Fibroblast of mammary gland (primary cell): Measurements from ENCODE around the gene MS4A7.
A peak's percentile ranks its signal among the peaks of the same experiment; 100 is the strongest.
"Not testable (repeated sequence)": the region's sequence is repeated elsewhere in the genome, so short reads cannot be mapped to it uniquely, and the experiment has no call there.

Experiments
- DNase-seq: peaks from one replicate; pipeline ENCODE4 v3.0.0-alpha.2; 2010; ENCODE audit warnings: low read depth
- H3K4me3 ChIP-seq: 2 replicates; pipeline ENCODE4 v1.5.1; 2011; ENCODE audit warnings: low read depth, mild to moderate bottlenecking, low read length, moderate library complexity; ENCODE audit not compliant: control insufficient read depth
- TF ChIP-seq, protein P1 (sequence below): conservative IDR thresholded peaks from 2 replicates; pipeline ENCODE4 v1.5.1; 2011; ENCODE audit warnings: low read depth, low read length, inconsistent platforms; ENCODE audit not compliant: control insufficient read depth, insufficient read depth

Gene MS4A7

DNA sequence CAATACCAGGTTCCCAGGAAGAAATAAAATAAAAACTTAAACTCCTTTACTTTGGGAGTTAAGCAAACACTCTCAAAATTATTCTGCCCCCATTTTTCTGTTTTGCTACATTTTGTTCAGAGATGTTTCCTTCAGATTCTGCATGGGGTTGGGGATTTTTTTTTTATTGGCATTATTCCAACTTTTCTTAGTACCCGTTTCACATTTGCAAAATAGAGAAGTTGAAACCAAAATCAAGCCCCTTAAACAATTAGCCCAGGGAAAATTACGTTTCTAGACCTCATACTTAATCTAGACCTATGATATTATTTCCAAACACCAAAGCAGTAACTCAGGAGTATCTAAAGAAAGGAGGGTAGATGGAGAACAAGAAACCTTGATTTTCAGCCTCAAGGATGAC, 20.6 kb upstream of the MS4A7 start:
- no peak overlapping the region for H3K4me3 ChIP-seq
- no peak for DNase-seq
- TF ChIP-seq, protein P1, sequence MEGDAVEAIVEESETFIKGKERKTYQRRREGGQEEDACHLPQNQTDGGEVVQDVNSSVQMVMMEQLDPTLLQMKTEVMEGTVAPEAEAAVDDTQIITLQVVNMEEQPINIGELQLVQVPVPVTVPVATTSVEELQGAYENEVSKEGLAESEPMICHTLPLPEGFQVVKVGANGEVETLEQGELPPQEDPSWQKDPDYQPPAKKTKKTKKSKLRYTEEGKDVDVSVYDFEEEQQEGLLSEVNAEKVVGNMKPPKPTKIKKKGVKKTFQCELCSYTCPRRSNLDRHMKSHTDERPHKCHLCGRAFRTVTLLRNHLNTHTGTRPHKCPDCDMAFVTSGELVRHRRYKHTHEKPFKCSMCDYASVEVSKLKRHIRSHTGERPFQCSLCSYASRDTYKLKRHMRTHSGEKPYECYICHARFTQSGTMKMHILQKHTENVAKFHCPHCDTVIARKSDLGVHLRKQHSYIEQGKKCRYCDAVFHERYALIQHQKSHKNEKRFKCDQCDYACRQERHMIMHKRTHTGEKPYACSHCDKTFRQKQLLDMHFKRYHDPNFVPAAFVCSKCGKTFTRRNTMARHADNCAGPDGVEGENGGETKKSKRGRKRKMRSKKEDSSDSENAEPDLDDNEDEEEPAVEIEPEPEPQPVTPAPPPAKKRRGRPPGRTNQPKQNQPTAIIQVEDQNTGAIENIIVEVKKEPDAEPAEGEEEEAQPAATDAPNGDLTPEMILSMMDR: no peak

DNA sequence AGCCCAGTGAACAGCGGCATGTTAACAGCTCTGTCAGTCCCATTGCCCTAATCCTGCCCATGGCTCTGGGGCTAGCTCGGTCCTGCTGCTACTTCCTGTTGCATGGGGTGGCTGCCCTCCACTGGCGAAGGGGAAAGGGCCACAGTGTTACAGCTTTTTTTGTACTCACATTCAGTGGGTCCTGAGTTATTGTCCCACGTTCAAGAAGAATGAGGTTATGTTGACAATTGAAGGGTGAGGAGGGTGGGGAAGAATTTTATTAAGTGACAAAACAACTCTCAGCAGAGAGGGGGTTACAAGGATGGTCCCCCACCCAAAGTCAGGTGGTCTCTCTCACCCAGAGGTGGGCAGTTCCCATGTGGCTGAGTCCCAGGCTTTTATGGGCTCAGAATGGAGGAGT, 17.7 kb upstream of the MS4A7 start:
- no peak for DNase-seq
- TF ChIP-seq, protein P1: no peak
- no peak overlapping the region for H3K4me3 ChIP-seq

DNA sequence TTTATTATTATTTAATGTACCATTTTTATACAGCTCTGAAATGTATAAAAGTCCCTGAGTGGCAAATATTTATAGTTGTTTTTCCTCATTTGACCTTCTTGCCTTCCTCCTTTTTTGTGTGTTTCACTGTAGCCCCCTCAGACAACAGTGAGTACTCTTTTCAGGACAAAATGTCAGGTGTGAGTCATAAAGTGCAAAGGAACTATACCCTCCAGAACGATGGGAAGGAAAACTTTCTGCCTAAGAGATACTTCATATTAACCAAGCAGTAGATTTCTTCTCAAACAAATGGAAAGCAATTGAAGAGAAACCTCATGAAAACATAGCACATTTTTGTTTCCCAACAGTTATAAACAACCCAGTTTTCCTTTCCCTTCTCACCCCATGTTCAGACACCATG, 16.1 kb upstream of the MS4A7 start:
- TF ChIP-seq, protein P1: no peak
- no peak for DNase-seq
- no peak overlapping the region for H3K4me3 ChIP-seq

DNA sequence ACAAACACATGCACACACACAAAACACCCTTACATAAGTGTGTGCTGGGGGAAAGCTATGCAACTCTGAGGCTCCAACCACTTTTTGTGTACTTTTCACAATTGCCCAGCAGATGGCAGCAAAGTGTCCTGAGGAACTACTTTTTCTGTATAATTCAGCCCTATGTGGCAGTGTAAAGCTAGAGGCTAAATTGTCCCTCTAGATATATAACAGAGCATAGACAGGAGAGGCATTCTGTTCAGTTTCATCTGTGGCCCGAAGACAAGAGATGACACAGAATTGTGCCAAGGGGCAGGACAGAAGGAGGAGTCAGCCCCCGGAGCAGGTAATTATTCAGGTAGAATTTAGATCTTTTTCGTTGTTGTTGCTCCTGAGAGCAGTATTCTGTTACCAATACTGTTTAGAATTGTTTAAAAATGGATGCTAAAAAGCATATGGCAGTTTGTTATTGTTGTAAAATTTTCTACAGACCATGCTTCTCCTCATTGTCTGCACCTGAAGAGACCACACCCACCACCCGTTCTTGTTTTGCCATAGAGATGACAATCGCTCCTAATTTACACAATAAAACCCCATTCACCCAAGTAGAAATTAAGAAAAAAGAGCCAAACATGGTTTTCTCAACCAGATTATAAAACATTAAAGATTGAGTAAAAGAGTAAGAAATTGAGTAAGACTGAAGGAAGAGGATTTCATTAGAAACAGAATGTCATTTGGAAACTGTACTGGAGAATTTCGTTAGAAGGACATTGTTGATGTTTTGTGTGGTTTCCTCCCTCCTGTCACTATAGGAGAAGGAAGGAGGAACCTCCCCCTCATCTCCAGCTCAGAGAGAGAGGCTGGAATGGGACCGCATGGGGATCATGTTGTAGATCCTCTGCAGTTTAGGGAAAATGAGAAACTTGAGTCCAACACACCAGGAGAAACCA, 14.5 kb upstream of the MS4A7 start:
- H3K4me3 ChIP-seq: no peak overlapping the region
- TF ChIP-seq, protein P1: peak; percentile 68
- peak; percentile 42 for DNase-seq

DNA sequence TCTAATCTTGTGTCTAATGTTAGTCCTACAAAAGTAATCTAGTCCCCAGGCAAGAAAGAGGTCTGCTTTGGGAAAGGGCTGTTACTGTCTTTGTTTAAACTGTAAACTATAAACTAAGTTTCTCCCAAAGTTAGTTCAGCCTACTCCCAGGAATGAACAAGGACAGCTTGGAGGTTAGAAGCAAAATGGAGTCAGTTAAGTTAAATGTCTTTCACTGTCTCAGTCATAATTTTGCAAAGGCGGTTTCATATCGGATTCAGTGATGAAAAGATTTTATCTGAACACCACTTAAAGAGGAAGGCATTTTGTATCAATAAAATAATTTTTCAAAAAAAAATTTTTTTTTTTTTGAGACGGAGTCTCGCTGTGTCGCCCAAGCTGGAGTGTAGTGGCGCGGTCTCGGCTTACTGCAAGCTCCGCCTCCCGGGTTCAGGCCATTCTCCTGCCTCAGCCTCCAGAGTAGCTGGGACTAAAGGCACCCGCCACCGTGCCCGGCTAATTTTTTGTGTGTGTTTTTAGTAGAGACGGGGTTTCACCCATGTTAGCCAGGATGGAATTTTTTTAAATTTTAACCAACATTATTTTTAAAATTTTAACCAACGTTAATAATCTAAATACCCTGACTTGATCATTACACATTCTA, 11.9 kb upstream of the MS4A7 start:
- not testable (repeated sequence) for DNase-seq, H3K4me3 ChIP-seq

DNA sequence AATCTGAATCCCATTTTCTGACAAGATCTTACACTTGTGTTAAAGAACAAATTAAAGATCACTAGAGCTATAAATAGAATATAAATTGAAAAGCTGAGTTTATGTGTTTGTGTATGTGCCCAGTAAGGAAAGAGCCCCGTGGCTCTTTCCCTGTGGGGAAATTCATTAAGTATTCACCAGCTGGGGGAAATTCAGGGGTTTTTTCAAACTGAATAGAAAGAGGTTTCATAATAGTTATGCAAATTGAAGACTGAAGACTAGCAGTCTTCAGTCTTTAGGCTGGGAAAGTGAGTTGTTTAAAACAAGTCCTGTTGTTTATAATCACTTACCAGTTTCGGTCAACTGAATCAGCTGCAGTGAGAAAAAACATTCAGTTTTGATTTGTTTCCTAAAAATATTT, 11.3 kb upstream of the MS4A7 start:
- TF ChIP-seq, protein P1: no peak
- H3K4me3 ChIP-seq: no peak overlapping the region
- no peak for DNase-seq

DNA sequence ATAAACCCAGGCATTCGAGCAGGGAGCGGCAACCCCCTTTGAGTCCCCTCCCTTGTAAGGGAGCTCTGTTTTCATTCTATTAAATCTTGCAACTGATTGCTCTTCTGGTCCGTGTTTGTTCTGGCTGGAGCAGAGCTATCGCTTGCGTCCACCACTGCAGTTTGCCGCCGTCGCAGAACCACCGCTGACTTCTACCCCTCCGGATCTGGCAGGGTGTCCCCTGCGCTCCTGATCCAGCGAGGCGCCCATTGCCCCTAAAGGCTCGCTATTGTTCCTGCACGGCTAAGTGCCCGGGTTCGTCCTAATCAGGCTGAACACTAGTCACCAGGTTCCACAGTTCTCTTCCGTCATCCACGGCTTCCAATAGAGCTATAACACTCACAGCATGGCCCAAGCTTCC, 10.4 kb upstream of the MS4A7 start:
- H3K4me3 ChIP-seq: no peak overlapping the region
- TF ChIP-seq, protein P1: no peak
- no peak for DNase-seq
